H1 (cell line): ENCODE measurements around the gene CACNB4. TPM values are rescaled to one million over a fixed set of nuclear protein-coding genes. Genes with fewer than 3 reads are reported as not detected.

Experiments used
- CBX5 ChIP-seq: fragments of 300-800, 300-1000 bp; sonication (generic); IDR thresholded peaks from 2 replicates; pipeline ENCODE4 v1.7.1; 2016; ENCODE audit warnings: antibody characterized with exemption, low read length, low read depth
- CHD1 ChIP-seq: IDR thresholded peaks from 2 replicates; pipeline ENCODE4 v1.6.1; 2012; ENCODE audit warnings: low read depth, low read length, improper control_type of control experiment
- CHD7 ChIP-seq: fragments of 300-600 bp; sonication (generic); IDR thresholded peaks from 2 replicates; pipeline ENCODE4 v1.7.1; 2012; ENCODE audit warnings: low read length, moderate library complexity, mild to moderate bottlenecking, inconsistent platforms; ENCODE audit not compliant: insufficient replicate concordance
- EGR1 ChIP-seq: IDR thresholded peaks from 2 replicates; pipeline ENCODE4 v1.6.1; 2011; ENCODE audit warnings: low read depth, low read length, borderline replicate concordance
- EZH2 ChIP-seq: fragments of 200-600 bp; sonication (generic); IDR thresholded peaks from 2 replicates; pipeline ENCODE4 v1.7.1; 2012; ENCODE audit warnings: low read depth, mild to moderate bottlenecking, moderate library complexity, low read length, inconsistent platforms; ENCODE audit not compliant: severe bottlenecking
- JUND ChIP-seq: IDR thresholded peaks from 2 replicates; pipeline ENCODE4 v1.6.1; 2011; ENCODE audit warnings: mild to moderate bottlenecking, improper control_type of control experiment, low read length
- KDM1A ChIP-seq: fragments of 200-600, 300-600 bp; sonication (generic); IDR thresholded peaks from 2 replicates; pipeline ENCODE4 v1.7.1; 2016; ENCODE audit warnings: mild to moderate bottlenecking, low read length, borderline replicate concordance
- KDM5A ChIP-seq: fragments of 200-600 bp; IDR thresholded peaks from 2 replicates; pipeline ENCODE4 v1.7.1; 2012; ENCODE audit warnings: mild to moderate bottlenecking, low read length, inconsistent platforms, mixed read lengths
- POLR2A ChIP-seq, 2 experiments: IDR thresholded peaks; 1 replicate in 1 of 2; 2 replicates in 1 of 2; pipeline ENCODE4 v1.6.1; 2011; ENCODE audit warnings: low read depth in 2 of 2, low read length in 2 of 2, mild to moderate bottlenecking in 2 of 2; ENCODE audit errors: control extremely low read depth in 1 of 2
- RBBP5 ChIP-seq: IDR thresholded peaks from 2 replicates; pipeline ENCODE4 v1.7.1; 2012; ENCODE audit warnings: low read depth, mild to moderate bottlenecking, inconsistent platforms, low read length, moderate library complexity, borderline replicate concordance
- SP1 ChIP-seq: IDR thresholded peaks from 2 replicates; pipeline ENCODE4 v1.6.1; 2011; ENCODE audit warnings: low read depth, low read length
- TCF12 ChIP-seq: IDR thresholded peaks from 2 replicates; pipeline ENCODE4 v1.6.1; 2011; ENCODE audit warnings: low read depth, mild to moderate bottlenecking, low read length
- TEAD4 ChIP-seq: IDR thresholded peaks from 2 replicates; pipeline ENCODE4 v1.6.1; 2012; ENCODE audit warnings: low read depth, low read length, inconsistent platforms, mixed read lengths
- YY1 ChIP-seq: IDR thresholded peaks from 2 replicates; pipeline ENCODE4 v1.6.1; 2011; ENCODE audit warnings: low read depth, mild to moderate bottlenecking, low read length
- polyA plus RNA-seq, 7 experiments: library from polyadenylated mRNA; depleted of rRNA in 3 of 7; stranded (reverse) in 5 of 7; unstranded in 2 of 7; fragments of >200 nt in 5 of 7; fragments of 200-250 nt in 2 of 7; gene quantifications; 1 replicate in 5 of 7; 2 replicates in 1 of 7; 4 replicates in 1 of 7; pipeline versions ENCODE4 v1.2.1 to v1.2.3, GENCODE V29; 2011 to 2013; ENCODE audit warnings: missing spikeins in 2 of 7, mixed read lengths in 2 of 7
- total RNA-seq: library from RNA; stranded (reverse); fragmentation: NEBNext Ultra II Directional; extraction: Animal tissue kit (Norgen Biotek cat#: 25700); gene quantifications from 2 replicates; pipeline ENCODE4 v1.2.1, GENCODE V29; 2021

Gene CACNB4
- total and polyA plus RNA-seq, 2 of the 8 experiments (the other 6 are each of a cell fraction or from before 2014, with no cell fraction given), result 2.0 to 4.0 TPM

GRCh38 chr2:151872463-151872862 lies 226.4 kb downstream of the CACNB4 start (continued):
- TF ChIP-seq CHD7, result no peak
- TF ChIP-seq EZH2, result no peak
- TF ChIP-seq KDM5A, result no peak
- no peak for TF ChIP-seq SP1
- TF ChIP-seq JUND, result no peak
- TF ChIP-seq KDM1A, result no peak
- TF ChIP-seq CHD1, result no peak
- TF ChIP-seq TCF12, result no peak
- TF ChIP-seq CBX5, result no peak
- TF ChIP-seq RBBP5, result no peak
- no peak for TF ChIP-seq YY1
- TF ChIP-seq EGR1, result no peak
- TF ChIP-seq TEAD4, result no peak
- TF ChIP-seq POLR2A (IDR thresholded peaks at IDR 0.05; ENCODE audit: control extremely low read depth in 1 of 2, low read depth in 2 of 2, low read length in 2 of 2), result no peak
